DND-41 (cell line): ENCODE results near the gene SCT.

Source experiments
- ATAC-seq: fragments of 200-7000 bp; cut with Tn5 transposase; 3 replicates; pipeline ENCODE4 v1.9.1; 2021; ENCODE audit warnings: low read depth; ENCODE audit not compliant: insufficient read depth
- DNase-seq: peaks from one replicate; pipeline ENCODE4 v3.0.0-alpha.2; 2020
- H2AFZ ChIP-seq: 2 replicates; pipeline ENCODE4 v1.6.0; 2012; ENCODE audit warnings: low read depth, low read length
- H3K27ac ChIP-seq: 2 replicates; pipeline ENCODE4 v1.5.1; 2012; ENCODE audit warnings: low read length, inconsistent platforms
- H3K27me3 ChIP-seq: fragments of 200-600 bp; sonication (generic); 2 replicates; pipeline ENCODE4 v1.6.0; 2012; ENCODE audit warnings: low read length, mild to moderate bottlenecking, inconsistent platforms; ENCODE audit not compliant: insufficient read depth, poor library complexity
- H3K36me3 ChIP-seq: 2 replicates; pipeline ENCODE4 v1.5.1; 2012; ENCODE audit warnings: low read length, inconsistent platforms; ENCODE audit not compliant: insufficient read depth
- H3K4me1 ChIP-seq: 2 replicates; pipeline ENCODE4 v1.5.1; 2012; ENCODE audit warnings: mild to moderate bottlenecking, low read length; ENCODE audit not compliant: insufficient read depth
- H3K4me2 ChIP-seq: 2 replicates; pipeline ENCODE4 v1.6.0; 2012; ENCODE audit warnings: mild to moderate bottlenecking, moderate library complexity, low read length, inconsistent platforms; ENCODE audit not compliant: insufficient read depth
- H3K4me3 ChIP-seq, 2 experiments: fragments of 200-600 bp in 1 of 2; shearing (Covaris generic) in 1 of 2; 2 replicates each; pipeline ENCODE4 v1.5.1; 2012 to 2016; ENCODE audit warnings: inconsistent platforms in 2 of 2, low read length in 2 of 2, mild to moderate bottlenecking in 2 of 2, low read depth in 1 of 2, moderate library complexity in 1 of 2
- H3K79me2 ChIP-seq: 2 replicates; pipeline ENCODE4 v1.6.0; 2012; ENCODE audit warnings: low read length, inconsistent platforms; ENCODE audit not compliant: insufficient read depth
- H3K9ac ChIP-seq: 2 replicates; pipeline ENCODE4 v1.6.0; 2012; ENCODE audit warnings: low read depth, mild to moderate bottlenecking, inconsistent platforms, low read length, moderate library complexity
- H3K9me3 ChIP-seq: 2 replicates; pipeline ENCODE4 v1.5.1; 2012; ENCODE audit warnings: low read length, moderate library complexity, mild to moderate bottlenecking, inconsistent platforms; ENCODE audit not compliant: insufficient read depth, severe bottlenecking
- H4K20me1 ChIP-seq: 2 replicates; pipeline ENCODE4 v1.6.0; 2012; ENCODE audit warnings: low read length; ENCODE audit not compliant: insufficient read depth
- CTCF ChIP-seq: IDR thresholded peaks from 2 replicates; pipeline ENCODE4 v1.5.1; 2012; ENCODE audit warnings: borderline replicate concordance, low read length, moderate library complexity, mild to moderate bottlenecking; ENCODE audit not compliant: poor library complexity, severe bottlenecking; ENCODE audit errors: extremely low read depth
- EZH2 ChIP-seq: IDR thresholded peaks from 3 replicates; pipeline ENCODE4 v1.6.1; 2012; ENCODE audit warnings: borderline replicate concordance, low read depth, mild to moderate bottlenecking, moderate library complexity, low read length, inconsistent platforms; ENCODE audit not compliant: severe bottlenecking

The SCT gene

DNA sequence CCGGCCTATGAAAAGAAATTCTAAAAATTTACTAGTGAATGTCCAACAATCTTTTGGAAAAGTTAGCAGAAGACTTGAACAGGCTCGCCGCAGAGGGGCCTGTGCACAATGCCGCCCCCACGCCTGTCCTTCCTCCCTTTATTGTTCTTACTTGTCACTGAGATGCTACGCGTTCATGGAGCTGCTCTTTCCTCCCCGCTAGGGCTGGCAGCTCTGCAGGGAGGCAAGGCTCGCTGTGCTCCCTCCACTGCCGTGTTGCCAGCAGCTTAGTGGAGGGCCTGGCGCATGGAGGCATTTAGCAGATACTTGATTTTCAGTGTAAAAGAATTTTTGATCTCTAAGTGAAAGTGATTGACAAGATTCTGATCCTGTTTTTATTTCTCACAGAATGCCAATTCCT, 36.0 kb downstream of the SCT start:
- Histone ChIP-seq H2AFZ (no peak overlapping the region), H3K36me3 (peaks cover 98% of the 10 kb centered on the region), H3K27me3 (no peaks in the 10 kb centered on the region), H3K4me2 (no peak overlapping the region), H4K20me1 (peaks cover 59% of the 10 kb centered on the region), H3K27ac (no peak overlapping the region), H3K9ac (no peak overlapping the region), H3K9me3 (no peaks in the 10 kb centered on the region), H3K79me2 (peaks cover 60% of the 10 kb centered on the region), H3K4me1 (no peaks in the 10 kb centered on the region), H3K4me3 (no peak overlapping the region)
- DNase-seq (no peak), ATAC-seq (no peak)
- TF ChIP-seq CTCF, result no peak

- Histone ChIP-seq H3K79me2 (peaks cover 59% of the 10 kb centered on the region), H3K27ac (no peak overlapping the region), H3K9me3 (no peaks in the 10 kb centered on the region), H3K4me3 (no peak overlapping the region), H3K4me2 (no peak overlapping the region), H3K27me3 (no peaks in the 10 kb centered on the region), H2AFZ (no peak overlapping the region), H3K9ac (no peak overlapping the region), H3K4me1 (no peaks in the 10 kb centered on the region), H4K20me1 (peaks cover 58% of the 10 kb centered on the region), H3K36me3 (peaks cover 93% of the 10 kb centered on the region)
- DNase-seq, result no peak
- no peak for ATAC-seq
- no peak for TF ChIP-seq EZH2
- no peak for TF ChIP-seq CTCF
These were observed 37.2 kb downstream of the SCT start for GRCh38 chr11:589798-590197.

DNA sequence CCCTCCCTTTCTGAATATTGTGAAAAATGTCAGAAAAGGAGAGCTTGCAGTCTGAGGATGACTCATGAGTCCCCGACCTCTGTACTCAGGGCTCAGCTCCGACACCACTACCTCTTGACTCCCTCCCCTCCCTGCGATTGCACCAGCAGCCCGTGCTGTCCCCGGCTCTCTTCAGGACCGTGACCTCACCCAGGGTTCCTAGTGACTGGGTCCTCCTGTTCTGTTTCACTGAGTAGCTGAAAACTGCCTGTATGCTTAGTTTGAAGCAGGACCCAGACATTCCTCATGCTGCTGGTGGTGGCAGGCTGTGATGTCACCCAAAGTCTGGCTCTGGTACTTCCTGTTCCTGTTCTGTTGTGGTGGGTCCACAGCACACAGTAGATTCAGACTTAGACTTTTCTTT, 39.0 kb downstream of the SCT start:
- Histone ChIP-seq H2AFZ (no peak overlapping the region), H3K9ac (no peak overlapping the region), H3K36me3 (peaks cover 90% of the 10 kb centered on the region), H3K27ac (no peak overlapping the region), H3K4me3 (no peak overlapping the region), H4K20me1 (peaks cover 62% of the 10 kb centered on the region), H3K27me3 (no peaks in the 10 kb centered on the region), H3K79me2 (peaks cover 66% of the 10 kb centered on the region), H3K4me1 (no peaks in the 10 kb centered on the region), H3K4me2 (no peak overlapping the region), H3K9me3 (no peaks in the 10 kb centered on the region)
- DNase-seq (no peak), ATAC-seq (peak; percentile 63; the same call in 1 of the 3 replicates)
- TF ChIP-seq CTCF, result no peak
- TF ChIP-seq EZH2, result no peak

DNA sequence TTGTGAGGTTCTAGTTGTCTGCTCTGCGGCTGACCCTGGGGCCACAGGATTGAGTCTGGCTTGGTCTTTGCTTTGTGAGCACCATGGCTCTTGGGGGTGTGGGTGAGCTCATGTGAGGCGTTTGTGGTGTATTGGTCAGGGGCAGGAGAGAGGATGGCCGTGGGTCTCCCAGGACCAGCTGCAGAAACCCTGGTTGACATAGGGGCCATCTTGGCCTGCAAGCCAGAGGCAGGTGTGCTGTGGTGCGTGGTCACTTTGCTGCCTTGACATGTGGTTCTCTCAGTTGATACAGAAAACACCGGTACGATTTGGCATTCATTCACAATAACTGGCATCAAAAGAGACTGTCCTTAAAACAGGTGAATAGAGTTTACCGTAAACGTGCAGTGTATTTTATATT, 39.4 kb downstream of the SCT start:
- Histone ChIP-seq H4K20me1 (peaks cover 61% of the 10 kb centered on the region), H3K4me2 (no peak overlapping the region), H3K4me1 (no peaks in the 10 kb centered on the region), H3K4me3 (no peak overlapping the region), H3K36me3 (peaks cover 85% of the 10 kb centered on the region), H3K9me3 (no peaks in the 10 kb centered on the region), H3K9ac (no peak overlapping the region), H2AFZ (no peak overlapping the region), H3K79me2 (peaks cover 68% of the 10 kb centered on the region), H3K27ac (no peak overlapping the region), H3K27me3 (no peaks in the 10 kb centered on the region)
- no peak for ATAC-seq
- DNase-seq, result no peak
- TF ChIP-seq EZH2 (no peak), CTCF (no peak)
